Activated T-cell treated with anti-CD3 and anti-CD28 coated beads, Interleukin-2, amount 50 U/mL, for 1 hour (primary cell): ENCODE data around the gene CPA5.
"Not testable (repeated sequence)": the region's sequence is repeated elsewhere in the genome, so short reads cannot be mapped to it uniquely, and the experiment has no call there.

Experiments used
- DNase-seq: peaks from one replicate; pipeline ENCODE4 v3.0.0-alpha.2; 2020

Gene CPA5

GRCh38 chr7:130344271-130344866 is at the start of gene CPA5:
Gene CPA5, plus strand, starts transcription at chr7:130344816. Its CDS starts 1,670 bp downstream, at chr7:130346486.
- no peak for DNase-seq

- DNase-seq = no peak
These were observed 48.2 kb upstream of the CPA5 start for GRCh38 chr7:130296221-130296951.

GRCh38 chr7:130297628-130298543 is 46.7 kb upstream of the CPA5 start:
- no peak for DNase-seq

- no peak for DNase-seq
These were observed 45.9 kb upstream of the CPA5 start for GRCh38 chr7:130298544-130299326.

GRCh38 chr7:130299866-130300265 is 44.8 kb upstream of the CPA5 start:
- DNase-seq = no peak

- no peak for DNase-seq
These were observed 43.1 kb upstream of the CPA5 start for GRCh38 chr7:130301501-130302020.

- DNase-seq = no peak
These were observed 42.0 kb upstream of the CPA5 start for GRCh38 chr7:130302649-130303048.

- no peak for DNase-seq
These were observed 41.5 kb upstream of the CPA5 start for GRCh38 chr7:130303127-130303526.

GRCh38 chr7:130303551-130303950 is 41.1 kb upstream of the CPA5 start:
- no peak for DNase-seq

- DNase-seq = no peak
These were observed 40.6 kb upstream of the CPA5 start for GRCh38 chr7:130303982-130304381.

- no peak for DNase-seq
These were observed 39.7 kb upstream of the CPA5 start for GRCh38 chr7:130304878-130305277.

- no peak for DNase-seq
These were observed 39.1 kb upstream of the CPA5 start for GRCh38 chr7:130305433-130306042.

- no peak for DNase-seq
These were observed 34.6 kb upstream of the CPA5 start for GRCh38 chr7:130309986-130310385.

GRCh38 chr7:130314305-130314704 is 30.3 kb upstream of the CPA5 start:
- no peak for DNase-seq

GRCh38 chr7:130319541-130319940 is 25.1 kb upstream of the CPA5 start:
- DNase-seq = no peak

GRCh38 chr7:130321542-130322229 is 22.9 kb upstream of the CPA5 start:
- not testable (repeated sequence) for DNase-seq

- no peak for DNase-seq
These were observed 22.0 kb upstream of the CPA5 start for GRCh38 chr7:130322615-130323014.

- DNase-seq = no peak
These were observed 20.2 kb upstream of the CPA5 start for GRCh38 chr7:130324306-130324943.

- no peak for DNase-seq
These were observed 14.9 kb upstream of the CPA5 start for GRCh38 chr7:130329681-130330080.

GRCh38 chr7:130332259-130333053 is 12.2 kb upstream of the CPA5 start:
- DNase-seq = no peak
